Measurements from ENCODE around the gene MEIS2.

Gene MEIS2

DNA sequence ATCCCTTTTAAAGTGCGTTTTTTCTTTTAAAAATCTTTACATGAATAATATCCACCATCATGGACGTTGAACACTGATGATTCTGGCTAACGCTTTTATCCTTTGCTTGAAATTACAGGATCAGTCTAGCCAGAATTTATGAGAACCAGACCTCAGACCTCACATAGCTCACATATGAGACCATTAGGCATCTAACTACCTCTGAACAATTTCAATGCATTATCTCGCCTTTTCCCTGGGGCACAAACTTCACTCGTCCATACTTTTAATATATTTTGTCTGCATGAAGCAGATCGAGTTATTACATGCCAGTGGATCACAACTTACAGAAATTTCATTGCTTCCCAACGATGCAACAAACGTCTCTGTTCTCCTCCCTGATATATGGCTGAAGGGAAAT is 105.6 kb downstream of the MEIS2 start:
- DNase-seq (ENCODE audit: low read depth in 1 of 2, low spot score in 1 of 2): no peak
- no peak for TF ChIP-seq GABPA (IDR thresholded peaks at IDR 0.05; ENCODE audit: low read depth)
- TF ChIP-seq, protein P1, sequence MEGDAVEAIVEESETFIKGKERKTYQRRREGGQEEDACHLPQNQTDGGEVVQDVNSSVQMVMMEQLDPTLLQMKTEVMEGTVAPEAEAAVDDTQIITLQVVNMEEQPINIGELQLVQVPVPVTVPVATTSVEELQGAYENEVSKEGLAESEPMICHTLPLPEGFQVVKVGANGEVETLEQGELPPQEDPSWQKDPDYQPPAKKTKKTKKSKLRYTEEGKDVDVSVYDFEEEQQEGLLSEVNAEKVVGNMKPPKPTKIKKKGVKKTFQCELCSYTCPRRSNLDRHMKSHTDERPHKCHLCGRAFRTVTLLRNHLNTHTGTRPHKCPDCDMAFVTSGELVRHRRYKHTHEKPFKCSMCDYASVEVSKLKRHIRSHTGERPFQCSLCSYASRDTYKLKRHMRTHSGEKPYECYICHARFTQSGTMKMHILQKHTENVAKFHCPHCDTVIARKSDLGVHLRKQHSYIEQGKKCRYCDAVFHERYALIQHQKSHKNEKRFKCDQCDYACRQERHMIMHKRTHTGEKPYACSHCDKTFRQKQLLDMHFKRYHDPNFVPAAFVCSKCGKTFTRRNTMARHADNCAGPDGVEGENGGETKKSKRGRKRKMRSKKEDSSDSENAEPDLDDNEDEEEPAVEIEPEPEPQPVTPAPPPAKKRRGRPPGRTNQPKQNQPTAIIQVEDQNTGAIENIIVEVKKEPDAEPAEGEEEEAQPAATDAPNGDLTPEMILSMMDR (IDR thresholded peaks at IDR 0.05; ENCODE audit: insufficient read depth, low read length): no peak
- TF ChIP-seq POLR2AphosphoS5 (IDR thresholded peaks at IDR 0.05; ENCODE audit: low read depth): no peak
- TF ChIP-seq, protein P2, sequence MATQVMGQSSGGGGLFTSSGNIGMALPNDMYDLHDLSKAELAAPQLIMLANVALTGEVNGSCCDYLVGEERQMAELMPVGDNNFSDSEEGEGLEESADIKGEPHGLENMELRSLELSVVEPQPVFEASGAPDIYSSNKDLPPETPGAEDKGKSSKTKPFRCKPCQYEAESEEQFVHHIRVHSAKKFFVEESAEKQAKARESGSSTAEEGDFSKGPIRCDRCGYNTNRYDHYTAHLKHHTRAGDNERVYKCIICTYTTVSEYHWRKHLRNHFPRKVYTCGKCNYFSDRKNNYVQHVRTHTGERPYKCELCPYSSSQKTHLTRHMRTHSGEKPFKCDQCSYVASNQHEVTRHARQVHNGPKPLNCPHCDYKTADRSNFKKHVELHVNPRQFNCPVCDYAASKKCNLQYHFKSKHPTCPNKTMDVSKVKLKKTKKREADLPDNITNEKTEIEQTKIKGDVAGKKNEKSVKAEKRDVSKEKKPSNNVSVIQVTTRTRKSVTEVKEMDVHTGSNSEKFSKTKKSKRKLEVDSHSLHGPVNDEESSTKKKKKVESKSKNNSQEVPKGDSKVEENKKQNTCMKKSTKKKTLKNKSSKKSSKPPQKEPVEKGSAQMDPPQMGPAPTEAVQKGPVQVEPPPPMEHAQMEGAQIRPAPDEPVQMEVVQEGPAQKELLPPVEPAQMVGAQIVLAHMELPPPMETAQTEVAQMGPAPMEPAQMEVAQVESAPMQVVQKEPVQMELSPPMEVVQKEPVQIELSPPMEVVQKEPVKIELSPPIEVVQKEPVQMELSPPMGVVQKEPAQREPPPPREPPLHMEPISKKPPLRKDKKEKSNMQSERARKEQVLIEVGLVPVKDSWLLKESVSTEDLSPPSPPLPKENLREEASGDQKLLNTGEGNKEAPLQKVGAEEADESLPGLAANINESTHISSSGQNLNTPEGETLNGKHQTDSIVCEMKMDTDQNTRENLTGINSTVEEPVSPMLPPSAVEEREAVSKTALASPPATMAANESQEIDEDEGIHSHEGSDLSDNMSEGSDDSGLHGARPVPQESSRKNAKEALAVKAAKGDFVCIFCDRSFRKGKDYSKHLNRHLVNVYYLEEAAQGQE (IDR thresholded peaks at IDR 0.05; ENCODE audit: insufficient replicate concordance, low read depth): no peak
- TF ChIP-seq SPI1 (IDR thresholded peaks at IDR 0.05; ENCODE audit: borderline replicate concordance, low read depth): no peak
- H3K27me3 ChIP-seq (ENCODE audit: insufficient read depth, poor library complexity, severe bottlenecking): no peaks in the 10 kb centered on the region
- no peak overlapping the region for H3K27ac ChIP-seq (replicated peaks)
- no peak overlapping the region for H3K4me3 ChIP-seq (replicated peaks; ENCODE audit: insufficient read depth, low read length)

DNA sequence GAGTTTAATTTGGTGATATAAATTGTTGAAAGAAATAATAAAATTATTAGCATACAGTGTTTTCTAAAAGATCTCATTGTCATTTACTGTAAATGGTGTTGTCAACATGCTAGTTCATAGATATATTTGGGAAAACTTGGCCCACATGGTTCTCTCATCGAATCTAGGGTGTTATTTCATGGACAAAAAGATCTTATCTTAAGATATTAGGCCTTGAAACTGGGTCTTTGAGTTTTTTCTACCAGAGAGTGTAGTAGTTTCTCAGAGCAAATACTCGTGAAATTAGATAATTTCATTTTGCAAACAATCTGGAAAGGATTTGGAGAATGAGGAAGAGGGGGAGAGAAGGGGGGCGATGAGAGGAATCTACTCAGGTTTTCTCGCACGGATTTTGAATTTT is 107.9 kb downstream of the MEIS2 start:
- no peak for DNase-seq (ENCODE audit: low read depth in 1 of 2, low spot score in 1 of 2)
- Histone ChIP-seq H3K4me3 (replicated peaks; ENCODE audit: insufficient read depth, low read length) (no peak overlapping the region), H3K27me3 (ENCODE audit: insufficient read depth, poor library complexity, severe bottlenecking) (no peaks in the 10 kb centered on the region), H3K27ac (replicated peaks) (no peak overlapping the region)
- TF ChIP-seq POLR2AphosphoS5 (IDR thresholded peaks at IDR 0.05; ENCODE audit: low read depth) (no peak), SPI1 (IDR thresholded peaks at IDR 0.05; ENCODE audit: borderline replicate concordance, low read depth) (no peak), GABPA (IDR thresholded peaks at IDR 0.05; ENCODE audit: low read depth) (no peak)
- TF ChIP-seq, protein P2 (IDR thresholded peaks at IDR 0.05; ENCODE audit: insufficient replicate concordance, low read depth): no peak
- TF ChIP-seq, protein P1 (IDR thresholded peaks at IDR 0.05; ENCODE audit: insufficient read depth, low read length): no peak

DNA sequence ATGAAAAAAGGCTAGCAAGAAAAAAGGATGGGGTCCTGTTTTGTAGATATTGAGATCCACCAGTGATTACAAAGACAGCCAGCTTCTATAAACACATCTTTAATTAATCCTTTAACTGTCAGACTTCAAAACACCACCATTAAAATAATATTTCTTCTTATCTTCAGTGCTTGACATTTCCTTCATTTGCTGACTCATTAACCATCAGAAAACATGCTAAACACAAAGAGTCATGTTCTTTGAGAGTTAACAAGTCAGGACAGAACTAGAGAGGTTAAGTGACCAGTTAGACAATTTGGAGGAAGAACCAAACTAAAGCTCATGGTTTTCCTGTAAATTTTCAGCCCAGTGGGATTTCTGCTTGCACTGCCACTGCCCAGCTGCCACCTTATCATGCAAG is 111.4 kb downstream of the MEIS2 start:
- Histone ChIP-seq H3K4me3 (replicated peaks; ENCODE audit: insufficient read depth, low read length) (no peak overlapping the region), H3K27me3 (ENCODE audit: insufficient read depth, poor library complexity, severe bottlenecking) (no peaks in the 10 kb centered on the region), H3K27ac (replicated peaks) (no peak overlapping the region)
- no peak for DNase-seq (ENCODE audit: low read depth in 1 of 2, low spot score in 1 of 2)
- TF ChIP-seq, protein P2 (IDR thresholded peaks at IDR 0.05; ENCODE audit: insufficient replicate concordance, low read depth): no peak
- TF ChIP-seq, protein P1 (IDR thresholded peaks at IDR 0.05; ENCODE audit: insufficient read depth, low read length): no peak
- no peak for TF ChIP-seq POLR2AphosphoS5 (IDR thresholded peaks at IDR 0.05; ENCODE audit: low read depth)
- no peak for TF ChIP-seq SPI1 (IDR thresholded peaks at IDR 0.05; ENCODE audit: borderline replicate concordance, low read depth)
- TF ChIP-seq GABPA (IDR thresholded peaks at IDR 0.05; ENCODE audit: low read depth): no peak
